HG03521 (cell line): ENCODE measurements around the gene TPSB2.

ENCODE experiments used
- ATAC-seq: cut with Tn5 transposase; IDR thresholded peaks from one replicate; pipeline ENCODE4 v1.9.1; 2021; ENCODE audit warnings: mild to moderate bottlenecking, moderate library complexity; ENCODE audit not compliant: unreplicated experiment

TPSB2 gene

GRCh38 chr16:1221628-1222552 is 8.1 kb downstream of the TPSB2 start:
- no peak for ATAC-seq

DNA sequence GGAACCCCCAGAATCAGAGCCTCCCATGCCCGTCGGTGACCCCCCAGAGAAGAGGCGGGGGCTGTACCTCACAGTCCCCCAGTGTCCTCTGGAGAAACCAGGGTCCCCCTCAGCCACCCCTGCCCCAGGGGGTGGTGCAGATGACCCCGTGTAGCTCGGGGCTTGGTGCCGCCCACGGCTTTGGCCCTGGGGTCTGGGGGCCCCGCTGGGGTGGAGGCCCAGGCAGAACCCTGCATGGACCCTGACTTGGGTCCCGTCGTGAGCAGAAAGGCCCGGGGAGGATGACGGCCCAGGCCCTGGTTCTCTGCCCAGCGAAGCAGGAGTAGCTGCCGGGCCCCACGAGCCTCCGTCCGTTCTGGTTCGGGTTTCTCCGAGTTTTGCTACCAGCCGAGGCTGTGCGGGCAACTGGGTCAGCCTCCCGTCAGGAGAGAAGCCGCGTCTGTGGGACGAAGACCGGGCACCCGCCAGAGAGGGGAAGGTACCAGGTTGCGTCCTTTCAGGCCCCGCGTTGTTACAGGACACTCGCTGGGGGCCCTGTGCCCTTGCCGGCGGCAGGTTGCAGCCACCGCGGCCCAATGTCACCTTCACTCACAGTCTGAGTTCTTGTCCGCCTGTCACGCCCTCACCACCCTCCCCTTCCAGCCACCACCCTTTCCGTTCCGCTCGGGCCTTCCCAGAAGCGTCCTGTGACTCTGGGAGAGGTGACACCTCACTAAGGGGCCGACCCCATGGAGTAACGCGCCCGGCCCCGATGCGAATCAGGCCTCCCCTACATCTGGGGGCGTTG is 8.9 kb downstream of the TPSB2 start:
- ATAC-seq, result no peak

DNA sequence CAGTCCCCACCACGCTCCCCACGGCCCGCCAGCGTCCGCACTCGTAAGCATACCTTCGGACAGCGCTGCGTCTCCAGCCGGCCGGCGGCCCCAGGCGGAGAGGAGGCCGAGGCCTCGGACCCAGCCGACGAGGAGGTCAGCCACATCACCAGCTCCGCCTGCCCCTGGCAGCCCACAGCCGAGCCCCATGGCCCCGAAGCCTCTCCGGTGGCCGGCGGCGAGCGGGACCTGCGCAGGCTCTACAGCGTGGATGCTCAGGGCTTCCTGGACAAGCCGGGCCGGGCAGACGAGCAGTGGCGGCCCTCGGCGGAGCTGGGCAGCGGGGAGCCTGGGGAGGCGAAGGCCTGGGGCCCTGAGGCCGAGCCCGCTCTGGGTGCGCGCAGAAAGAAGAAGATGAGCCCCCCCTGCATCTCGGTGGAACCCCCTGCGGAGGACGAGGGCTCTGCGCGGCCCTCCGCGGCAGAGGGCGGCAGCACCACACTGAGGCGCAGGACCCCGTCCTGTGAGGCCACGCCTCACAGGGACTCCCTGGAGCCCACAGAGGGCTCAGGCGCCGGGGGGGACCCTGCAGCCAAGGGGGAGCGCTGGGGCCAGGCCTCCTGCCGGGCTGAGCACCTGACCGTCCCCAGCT is 9.8 kb downstream of the TPSB2 start:
- no peak for ATAC-seq

DNA sequence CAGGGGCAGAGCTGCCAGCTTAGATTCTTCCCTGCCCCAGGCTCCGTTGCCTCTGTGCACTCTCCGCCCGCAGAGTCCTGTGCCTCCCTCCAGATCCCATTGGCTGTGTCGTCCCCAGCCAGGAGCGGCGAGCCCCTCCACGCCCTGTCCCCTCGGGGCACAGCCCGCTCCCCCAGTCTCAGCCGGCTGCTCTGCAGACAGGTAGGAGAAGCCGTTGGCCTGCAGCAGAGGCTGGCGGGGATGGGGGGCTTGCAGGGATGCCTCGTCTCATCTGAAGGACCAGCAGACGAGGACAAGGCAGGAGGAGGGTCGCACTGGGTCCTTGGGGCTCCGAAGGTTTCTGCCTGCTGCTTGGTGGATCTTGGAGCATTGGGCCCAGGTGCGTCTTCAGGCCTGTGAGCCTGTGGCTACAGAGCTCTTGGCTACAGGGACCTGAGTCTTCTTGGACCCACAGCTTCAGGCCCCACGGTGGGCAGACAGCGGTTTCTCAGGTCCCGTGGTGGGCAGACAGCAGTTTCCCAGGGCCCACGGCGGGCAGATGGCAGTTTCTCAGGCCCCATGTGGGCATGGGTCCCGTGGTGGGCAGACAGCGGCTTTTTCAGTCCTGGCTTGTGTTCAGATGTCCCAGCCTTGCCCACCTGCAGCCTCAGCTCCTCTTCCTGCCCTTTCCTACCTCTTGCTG is 10.9 kb downstream of the TPSB2 start:
- no peak for ATAC-seq

DNA sequence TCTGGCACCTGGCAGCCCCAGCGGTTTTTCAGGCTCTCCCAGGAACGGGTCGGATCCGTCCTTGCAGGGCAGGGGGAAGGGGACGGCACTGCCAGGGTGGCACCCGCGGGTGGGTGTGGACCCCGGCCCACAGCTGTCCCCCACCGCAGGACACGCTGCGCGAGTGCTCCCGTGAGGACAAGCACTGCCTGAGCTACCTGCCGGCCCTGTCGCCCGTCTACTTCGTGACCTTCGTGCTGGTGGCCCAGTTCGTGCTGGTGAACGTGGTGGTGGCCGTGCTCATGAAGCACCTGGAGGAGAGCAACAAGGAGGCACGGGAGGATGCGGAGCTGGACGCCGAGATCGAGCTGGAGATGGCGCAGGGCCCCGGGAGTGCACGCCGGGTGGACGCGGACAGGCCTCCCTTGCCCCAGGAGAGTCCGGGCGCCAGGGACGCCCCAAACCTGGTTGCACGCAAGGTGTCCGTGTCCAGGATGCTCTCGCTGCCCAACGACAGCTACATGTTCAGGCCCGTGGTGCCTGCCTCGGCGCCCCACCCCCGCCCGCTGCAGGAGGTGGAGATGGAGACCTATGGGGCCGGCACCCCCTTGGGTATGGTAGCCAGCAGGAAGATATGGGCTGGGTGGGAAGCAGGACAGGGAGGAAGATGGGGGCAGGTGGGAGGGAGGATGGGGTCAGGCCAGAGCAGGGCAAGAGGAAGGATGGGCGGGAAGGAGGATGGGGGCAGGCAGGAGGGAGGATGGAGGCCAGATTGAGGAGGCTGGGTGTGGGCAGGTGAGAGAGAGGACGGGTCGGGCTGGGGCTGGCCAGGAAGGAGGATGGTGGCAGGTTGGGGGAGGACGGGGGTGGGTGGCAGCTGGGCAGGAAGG is 11.7 kb downstream of the TPSB2 start:
- ATAC-seq, result no peak

- ATAC-seq, result no peak
These were observed 12.5 kb downstream of the TPSB2 start for GRCh38 chr16:1217526-1217925.

GRCh38 chr16:1216681-1217400 is 13.1 kb downstream of the TPSB2 start:
- ATAC-seq, result no peak

- ATAC-seq, result no peak
These were observed 13.7 kb downstream of the TPSB2 start for GRCh38 chr16:1216296-1216619.

GRCh38 chr16:1215574-1216295 is 14.2 kb downstream of the TPSB2 start:
- ATAC-seq, result no peak

- ATAC-seq, result no peak
These were observed 15.3 kb downstream of the TPSB2 start for GRCh38 chr16:1214719-1215118.

DNA sequence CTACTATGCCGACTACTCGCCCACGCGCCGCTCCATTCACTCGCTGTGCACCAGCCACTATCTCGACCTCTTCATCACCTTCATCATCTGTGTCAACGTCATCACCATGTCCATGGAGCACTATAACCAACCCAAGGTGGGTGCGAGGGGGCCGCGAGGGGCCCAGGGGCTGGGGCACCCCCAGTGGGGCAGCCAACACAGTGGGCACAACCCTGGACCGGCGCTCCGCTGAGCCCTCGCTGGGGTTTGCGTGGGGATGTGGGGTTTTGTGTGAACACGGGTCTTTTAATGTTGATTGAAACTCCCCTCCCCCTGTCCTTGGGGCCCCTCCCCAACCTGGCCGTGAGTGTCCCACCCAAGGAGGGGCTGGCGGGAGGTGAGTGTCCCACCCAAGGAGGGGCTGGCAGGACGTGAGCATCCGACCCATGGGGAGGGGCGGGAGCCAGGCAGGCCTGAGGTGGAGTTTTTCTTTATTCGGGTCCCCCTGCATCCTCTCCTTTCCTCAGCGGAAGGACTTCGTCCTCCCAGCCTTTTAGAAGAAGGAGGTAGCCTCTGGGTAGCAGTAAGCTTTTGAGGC is 16.1 kb downstream of the TPSB2 start:
- ATAC-seq, result no peak

DNA sequence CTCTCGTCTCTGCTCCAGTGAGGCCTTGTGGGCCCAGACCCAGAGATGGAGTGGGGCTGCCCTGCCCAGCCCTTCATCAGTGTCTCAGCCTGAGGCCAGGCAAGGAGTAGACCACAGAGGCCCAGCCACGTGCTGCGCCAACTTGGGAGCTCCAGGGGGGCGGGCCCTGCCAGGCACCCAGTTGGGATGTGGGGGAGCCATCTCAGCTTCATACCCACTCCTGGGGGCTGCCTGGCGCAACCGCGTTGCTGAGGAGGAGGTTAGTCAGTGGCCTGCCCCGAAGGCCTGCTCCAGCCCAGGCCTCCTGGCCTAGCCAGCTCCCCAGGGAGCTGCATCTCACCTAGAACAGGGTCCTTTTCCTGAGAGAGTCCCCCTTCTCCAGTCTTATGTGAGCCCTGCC is 16.8 kb downstream of the TPSB2 start:
- no peak for ATAC-seq

- no peak for ATAC-seq
These were observed 17.3 kb downstream of the TPSB2 start for GRCh38 chr16:1212616-1213194.

DNA sequence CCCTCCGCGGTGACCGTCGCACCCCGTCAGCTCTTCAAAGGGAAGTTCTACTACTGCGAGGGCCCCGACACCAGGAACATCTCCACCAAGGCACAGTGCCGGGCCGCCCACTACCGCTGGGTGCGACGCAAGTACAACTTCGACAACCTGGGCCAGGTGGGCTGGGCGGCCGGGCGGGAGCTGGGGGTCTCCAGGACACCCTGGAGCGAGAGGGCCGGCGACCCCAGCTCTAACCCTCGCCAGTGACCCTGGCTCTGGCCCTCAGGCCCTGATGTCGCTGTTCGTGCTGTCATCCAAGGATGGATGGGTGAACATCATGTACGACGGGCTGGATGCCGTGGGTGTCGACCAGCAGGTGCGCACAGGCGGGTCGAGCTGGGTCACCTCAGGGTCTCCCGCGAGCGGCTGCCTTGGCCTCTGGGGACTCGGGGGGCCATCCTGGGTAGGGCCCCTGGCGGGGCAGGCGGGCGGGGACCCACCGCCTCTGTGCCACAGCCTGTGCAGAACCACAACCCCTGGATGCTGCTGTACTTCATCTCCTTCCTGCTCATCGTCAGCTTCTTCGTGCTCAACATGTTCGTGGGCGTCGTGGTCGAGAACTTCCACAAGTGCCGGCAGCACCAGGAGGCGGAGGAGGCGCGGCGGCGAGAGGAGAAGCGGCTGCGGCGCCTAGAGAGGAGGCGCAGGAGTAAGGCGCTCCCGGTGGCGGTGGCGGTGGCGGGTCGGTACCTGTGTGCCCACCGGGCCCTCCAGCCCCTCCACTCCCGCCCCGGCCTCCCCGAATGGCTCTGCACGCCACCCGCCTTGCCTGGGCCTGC is 18.3 kb downstream of the TPSB2 start:
- ATAC-seq, result no peak

DNA sequence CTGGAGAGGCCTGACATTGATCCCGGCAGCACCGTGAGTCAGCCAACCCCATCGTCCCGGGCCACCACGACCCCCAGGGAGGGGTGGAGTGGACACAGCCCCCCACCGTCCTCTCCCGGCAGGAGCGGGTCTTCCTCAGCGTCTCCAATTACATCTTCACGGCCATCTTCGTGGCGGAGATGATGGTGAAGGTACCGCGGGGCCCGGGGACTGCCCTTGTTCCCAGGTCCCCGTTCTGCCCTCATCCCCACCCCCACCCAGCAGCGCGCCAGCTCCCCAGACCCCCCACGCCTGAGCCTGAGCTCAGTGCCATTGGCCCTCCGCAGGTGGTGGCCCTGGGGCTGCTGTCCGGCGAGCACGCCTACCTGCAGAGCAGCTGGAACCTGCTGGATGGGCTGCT is 19.5 kb downstream of the TPSB2 start:
- no peak for ATAC-seq

DNA sequence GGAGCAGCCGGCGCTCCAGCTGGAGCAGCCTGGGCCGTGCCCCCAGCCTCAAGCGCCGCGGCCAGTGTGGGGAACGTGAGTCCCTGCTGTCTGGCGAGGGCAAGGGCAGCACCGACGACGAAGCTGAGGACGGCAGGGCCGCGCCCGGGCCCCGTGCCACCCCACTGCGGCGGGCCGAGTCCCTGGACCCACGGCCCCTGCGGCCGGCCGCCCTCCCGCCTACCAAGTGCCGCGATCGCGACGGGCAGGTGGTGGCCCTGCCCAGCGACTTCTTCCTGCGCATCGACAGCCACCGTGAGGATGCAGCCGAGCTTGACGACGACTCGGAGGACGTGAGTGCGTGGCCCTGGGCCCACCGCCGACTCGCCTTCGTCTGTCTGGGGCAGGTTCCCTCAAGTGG is 20.9 kb downstream of the TPSB2 start:
- ATAC-seq, result no peak

DNA sequence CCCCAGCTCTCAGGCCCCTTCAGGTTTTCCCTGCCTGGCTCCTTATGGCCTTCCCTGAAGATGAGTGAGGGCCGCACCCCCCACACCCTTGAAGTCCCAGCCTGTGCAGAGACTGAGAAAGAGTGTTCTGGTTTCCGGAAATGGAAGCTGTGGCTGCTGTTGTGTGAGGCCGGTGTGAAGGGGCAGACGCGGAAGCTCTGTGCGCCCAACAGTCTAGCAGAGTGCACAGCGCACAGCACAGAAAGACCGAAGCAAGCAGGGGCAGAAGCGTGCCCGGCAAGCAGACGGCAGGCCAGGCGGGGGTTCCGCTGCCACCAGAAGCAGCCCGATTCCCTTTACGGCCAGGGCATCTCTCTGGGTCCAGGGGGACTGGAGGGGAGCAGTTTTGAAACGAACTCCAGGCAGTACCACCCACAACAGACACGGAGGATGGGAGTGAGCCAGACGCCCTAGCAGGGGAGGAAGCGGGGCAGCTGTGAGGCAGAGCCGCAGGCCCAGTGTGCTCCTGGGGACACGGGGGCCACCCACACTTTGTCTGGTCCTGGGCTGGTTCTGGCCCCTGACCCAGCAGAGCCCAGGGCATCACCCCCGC is 21.6 kb downstream of the TPSB2 start:
- no peak for ATAC-seq
